ENCODE measurements around the gene NSUN6. TPM values are rescaled to one million over a fixed set of nuclear protein-coding genes. Genes with fewer than 3 reads are reported as not detected.

The NSUN6 gene
- total RNA-seq, 1 experiment from 2014 or later, result 15.1 TPM

GRCh38 chr10:18611168-18611567, 40.2 kb downstream of the NSUN6 start:
- no peak for TF ChIP-seq PREB (CRISPR knock-in tag; IDR thresholded peaks at IDR 0.05; ENCODE audit: borderline replicate concordance)
- TF ChIP-seq RELA (CRISPR knock-in tag; IDR thresholded peaks at IDR 0.05; ENCODE audit: borderline replicate concordance), result no peak
- TF ChIP-seq GRHL2 (CRISPR knock-in tag; IDR thresholded peaks at IDR 0.05; ENCODE audit: insufficient replicate concordance, severe bottlenecking), result no peak
- TF ChIP-seq ELF4 (CRISPR knock-in tag; IDR thresholded peaks at IDR 0.05; ENCODE audit: low read depth), result no peak
- TF ChIP-seq ZNF219 (CRISPR knock-in tag; IDR thresholded peaks at IDR 0.05; ENCODE audit: borderline replicate concordance), result no peak
- TF ChIP-seq, protein P1, sequence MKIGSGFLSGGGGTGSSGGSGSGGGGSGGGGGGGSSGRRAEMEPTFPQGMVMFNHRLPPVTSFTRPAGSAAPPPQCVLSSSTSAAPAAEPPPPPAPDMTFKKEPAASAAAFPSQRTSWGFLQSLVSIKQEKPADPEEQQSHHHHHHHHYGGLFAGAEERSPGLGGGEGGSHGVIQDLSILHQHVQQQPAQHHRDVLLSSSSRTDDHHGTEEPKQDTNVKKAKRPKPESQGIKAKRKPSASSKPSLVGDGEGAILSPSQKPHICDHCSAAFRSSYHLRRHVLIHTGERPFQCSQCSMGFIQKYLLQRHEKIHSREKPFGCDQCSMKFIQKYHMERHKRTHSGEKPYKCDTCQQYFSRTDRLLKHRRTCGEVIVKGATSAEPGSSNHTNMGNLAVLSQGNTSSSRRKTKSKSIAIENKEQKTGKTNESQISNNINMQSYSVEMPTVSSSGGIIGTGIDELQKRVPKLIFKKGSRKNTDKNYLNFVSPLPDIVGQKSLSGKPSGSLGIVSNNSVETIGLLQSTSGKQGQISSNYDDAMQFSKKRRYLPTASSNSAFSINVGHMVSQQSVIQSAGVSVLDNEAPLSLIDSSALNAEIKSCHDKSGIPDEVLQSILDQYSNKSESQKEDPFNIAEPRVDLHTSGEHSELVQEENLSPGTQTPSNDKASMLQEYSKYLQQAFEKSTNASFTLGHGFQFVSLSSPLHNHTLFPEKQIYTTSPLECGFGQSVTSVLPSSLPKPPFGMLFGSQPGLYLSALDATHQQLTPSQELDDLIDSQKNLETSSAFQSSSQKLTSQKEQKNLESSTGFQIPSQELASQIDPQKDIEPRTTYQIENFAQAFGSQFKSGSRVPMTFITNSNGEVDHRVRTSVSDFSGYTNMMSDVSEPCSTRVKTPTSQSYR (CRISPR knock-in tag; IDR thresholded peaks at IDR 0.05), result no peak
- no peak for TF ChIP-seq KAT7 (CRISPR knock-in tag; IDR thresholded peaks at IDR 0.05; ENCODE audit: borderline replicate concordance)
- no peak for TF ChIP-seq CREM (CRISPR knock-in tag; IDR thresholded peaks at IDR 0.05)
- Mint-ChIP-seq H3K4me1 (no peaks in the 10 kb centered on the region; the same call in 1 of the 2 replicates), H3K36me3 (peaks cover 20% of the 10 kb centered on the region), H3K9me3 (no peaks in the 10 kb centered on the region), H3K27ac (no peak overlapping the region), H3K4me3 (no peak overlapping the region), H3K27me3 (ENCODE audit: low read depth) (no peaks in the 10 kb centered on the region)
- DNase-seq (ENCODE audit: low spot score), result no peak
- ChIA-PET CTCF (no interaction called here), POLR2A (no interaction called here)
- ATAC-seq, result no peak

DNA sequence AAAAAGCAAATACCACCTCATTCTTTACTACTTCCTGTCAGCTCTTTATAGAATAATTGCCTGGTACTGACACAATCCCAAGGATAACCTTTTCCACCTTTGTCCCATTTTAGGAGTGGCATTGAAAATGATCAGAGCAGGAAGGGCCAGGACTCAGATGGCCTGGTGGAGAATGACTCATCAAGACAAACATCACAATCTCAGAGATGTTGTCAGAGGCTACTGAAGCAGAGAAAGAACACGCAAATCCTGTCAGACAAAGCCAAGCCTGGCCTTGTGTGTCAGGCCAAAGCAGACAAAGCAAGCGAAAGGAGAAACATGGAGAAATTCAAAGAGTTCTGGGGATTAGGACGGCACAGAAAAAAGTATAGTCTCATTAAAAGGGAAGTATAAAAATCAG, 40.9 kb downstream of the NSUN6 start:
- no peaks in the 10 kb centered on the region for H3K27me3 Mint-ChIP-seq (ENCODE audit: low read depth)
- TF ChIP-seq RORB (CRISPR knock-in tag; IDR thresholded peaks at IDR 0.05), result no peak
- peak; percentile 66 for TF ChIP-seq GABPB1 (CRISPR knock-in tag; IDR thresholded peaks at IDR 0.05)
- ATAC-seq, result no peak
- H3K4me1 Mint-ChIP-seq, result no peaks in the 10 kb centered on the region
- peak overlapping the region; percentile 70; the same call in 1 of the 2 replicates for H3K27ac Mint-ChIP-seq
- no peak overlapping the region for H3K4me3 Mint-ChIP-seq
- peaks cover 18% of the 10 kb centered on the region for H3K36me3 Mint-ChIP-seq
- POLR2A ChIA-PET, result no interaction called here
- no peak for DNase-seq (ENCODE audit: low spot score)
- CTCF ChIA-PET, result no interaction called here
- no peaks in the 10 kb centered on the region for H3K9me3 Mint-ChIP-seq

- Mint-ChIP-seq H3K9me3 (no peaks in the 10 kb centered on the region), H3K4me1 (no peaks in the 10 kb centered on the region), H3K27ac (no peak overlapping the region), H3K4me3 (no peak overlapping the region), H3K36me3 (peaks cover 17% of the 10 kb centered on the region), H3K27me3 (ENCODE audit: low read depth) (no peaks in the 10 kb centered on the region)
- ChIA-PET CTCF (no interaction called here), POLR2A (no interaction called here)
- DNase-seq (ENCODE audit: low spot score) (no peak), ATAC-seq (no peak)
- TF ChIP-seq, protein P2, sequence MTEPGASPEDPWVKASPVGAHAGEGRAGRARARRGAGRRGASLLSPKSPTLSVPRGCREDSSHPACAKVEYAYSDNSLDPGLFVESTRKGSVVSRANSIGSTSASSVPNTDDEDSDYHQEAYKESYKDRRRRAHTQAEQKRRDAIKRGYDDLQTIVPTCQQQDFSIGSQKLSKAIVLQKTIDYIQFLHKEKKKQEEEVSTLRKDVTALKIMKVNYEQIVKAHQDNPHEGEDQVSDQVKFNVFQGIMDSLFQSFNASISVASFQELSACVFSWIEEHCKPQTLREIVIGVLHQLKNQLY (CRISPR knock-in tag; IDR thresholded peaks at IDR 0.05), result no peak
- TF ChIP-seq, protein P3, sequence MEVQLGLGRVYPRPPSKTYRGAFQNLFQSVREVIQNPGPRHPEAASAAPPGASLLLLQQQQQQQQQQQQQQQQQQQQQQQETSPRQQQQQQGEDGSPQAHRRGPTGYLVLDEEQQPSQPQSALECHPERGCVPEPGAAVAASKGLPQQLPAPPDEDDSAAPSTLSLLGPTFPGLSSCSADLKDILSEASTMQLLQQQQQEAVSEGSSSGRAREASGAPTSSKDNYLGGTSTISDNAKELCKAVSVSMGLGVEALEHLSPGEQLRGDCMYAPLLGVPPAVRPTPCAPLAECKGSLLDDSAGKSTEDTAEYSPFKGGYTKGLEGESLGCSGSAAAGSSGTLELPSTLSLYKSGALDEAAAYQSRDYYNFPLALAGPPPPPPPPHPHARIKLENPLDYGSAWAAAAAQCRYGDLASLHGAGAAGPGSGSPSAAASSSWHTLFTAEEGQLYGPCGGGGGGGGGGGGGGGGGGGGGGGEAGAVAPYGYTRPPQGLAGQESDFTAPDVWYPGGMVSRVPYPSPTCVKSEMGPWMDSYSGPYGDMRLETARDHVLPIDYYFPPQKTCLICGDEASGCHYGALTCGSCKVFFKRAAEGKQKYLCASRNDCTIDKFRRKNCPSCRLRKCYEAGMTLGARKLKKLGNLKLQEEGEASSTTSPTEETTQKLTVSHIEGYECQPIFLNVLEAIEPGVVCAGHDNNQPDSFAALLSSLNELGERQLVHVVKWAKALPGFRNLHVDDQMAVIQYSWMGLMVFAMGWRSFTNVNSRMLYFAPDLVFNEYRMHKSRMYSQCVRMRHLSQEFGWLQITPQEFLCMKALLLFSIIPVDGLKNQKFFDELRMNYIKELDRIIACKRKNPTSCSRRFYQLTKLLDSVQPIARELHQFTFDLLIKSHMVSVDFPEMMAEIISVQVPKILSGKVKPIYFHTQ (CRISPR knock-in tag; IDR thresholded peaks at IDR 0.05), result no peak
- TF ChIP-seq IRF2 (CRISPR knock-in tag; IDR thresholded peaks at IDR 0.05; ENCODE audit: borderline replicate concordance, low read depth) (no peak), NFE2L1 (CRISPR knock-in tag; IDR thresholded peaks at IDR 0.05) (no peak)
Measured at GRCh38 chr10:18608596-18608995, 42.8 kb downstream of the NSUN6 start.

Measured in WTC11 (cell line).